ENCODE data around the gene FGFR1OP2.

DNA sequence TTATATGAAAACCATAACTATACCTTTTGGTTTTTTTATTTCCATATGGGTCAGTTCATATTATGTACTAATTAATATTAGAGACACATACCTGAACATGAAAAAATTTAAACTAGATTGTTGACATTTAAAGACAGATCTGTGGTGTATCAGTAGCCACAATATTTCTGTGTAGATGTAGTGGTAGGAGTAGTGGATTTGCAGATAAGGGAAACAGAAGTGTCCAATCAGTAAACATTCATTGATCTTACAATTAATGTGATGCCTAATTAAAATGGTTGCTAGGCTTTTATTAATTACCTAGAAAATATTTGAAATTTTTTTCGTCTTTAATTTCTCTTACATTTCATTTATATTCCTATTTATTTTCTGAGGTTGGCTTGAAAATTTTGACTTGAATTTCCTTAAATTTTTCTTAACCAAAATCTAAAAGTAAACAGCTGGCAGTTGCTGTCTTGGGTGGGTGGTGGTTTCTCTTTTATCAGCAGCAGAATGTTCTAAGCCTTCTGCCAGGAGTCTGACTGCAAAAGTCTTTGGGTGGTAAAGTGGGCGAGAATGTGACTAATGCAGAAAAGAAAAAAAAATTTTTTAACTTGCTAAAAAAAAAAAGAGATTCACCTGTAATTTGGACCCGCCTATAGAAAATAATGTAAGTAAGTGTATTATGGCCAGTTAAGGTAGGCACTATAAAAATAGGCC is 2.4 kb downstream of the FGFR1OP2 start:
- TF ChIP-seq, protein P1, sequence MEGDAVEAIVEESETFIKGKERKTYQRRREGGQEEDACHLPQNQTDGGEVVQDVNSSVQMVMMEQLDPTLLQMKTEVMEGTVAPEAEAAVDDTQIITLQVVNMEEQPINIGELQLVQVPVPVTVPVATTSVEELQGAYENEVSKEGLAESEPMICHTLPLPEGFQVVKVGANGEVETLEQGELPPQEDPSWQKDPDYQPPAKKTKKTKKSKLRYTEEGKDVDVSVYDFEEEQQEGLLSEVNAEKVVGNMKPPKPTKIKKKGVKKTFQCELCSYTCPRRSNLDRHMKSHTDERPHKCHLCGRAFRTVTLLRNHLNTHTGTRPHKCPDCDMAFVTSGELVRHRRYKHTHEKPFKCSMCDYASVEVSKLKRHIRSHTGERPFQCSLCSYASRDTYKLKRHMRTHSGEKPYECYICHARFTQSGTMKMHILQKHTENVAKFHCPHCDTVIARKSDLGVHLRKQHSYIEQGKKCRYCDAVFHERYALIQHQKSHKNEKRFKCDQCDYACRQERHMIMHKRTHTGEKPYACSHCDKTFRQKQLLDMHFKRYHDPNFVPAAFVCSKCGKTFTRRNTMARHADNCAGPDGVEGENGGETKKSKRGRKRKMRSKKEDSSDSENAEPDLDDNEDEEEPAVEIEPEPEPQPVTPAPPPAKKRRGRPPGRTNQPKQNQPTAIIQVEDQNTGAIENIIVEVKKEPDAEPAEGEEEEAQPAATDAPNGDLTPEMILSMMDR (IDR thresholded peaks at IDR 0.05): no peak
- TF ChIP-seq POLR2A (IDR thresholded peaks at IDR 0.05): no peak
